Ovary (tissue), 3 donors: Measurements from ENCODE around the gene CDIPT.

ENCODE experiments used
- CTCF ChIP-seq, 3 donors: fragments of 450-650 bp in 2 of 3; fragments of 200-600 bp in 1 of 3; IDR thresholded peaks; one replicate each; pipeline versions ENCODE4 v1.5.1 to v1.8.0; 2016 to 2022; ENCODE audit warnings: antibody characterized with exemption in 3 of 3, mild to moderate bottlenecking in 1 of 3
- EP300 ChIP-seq: sonication (generic); formaldehyde crosslinking; IDR thresholded peaks from one replicate; pipeline ENCODE4 v1.6.1; 2017; ENCODE audit warnings: antibody characterized with exemption
- POLR2A ChIP-seq: fragments of 450-650 bp; IDR thresholded peaks from one replicate; pipeline ENCODE4 v1.6.1; 2017; ENCODE audit warnings: antibody characterized with exemption, mild to moderate bottlenecking, moderate library complexity
- donor health status: DM: no; HTN: no; CAD: no.

GRCh38 chr16:29839822-29840221 lies 23.2 kb downstream of the CDIPT start:
- TF ChIP-seq CTCF (IDR thresholded peaks at IDR 0.05) (no peak), POLR2A (no peak), EP300 (no peak)
